Esophagus muscularis mucosa (tissue), 4 donors: ENCODE data around the gene TANC1.

Experiments used
- EP300 ChIP-seq: sonication (generic); formaldehyde crosslinking; IDR thresholded peaks from one replicate; pipeline ENCODE4 v1.6.1; 2017; ENCODE audit warnings: antibody characterized with exemption
- POLR2A ChIP-seq: fragments of 450-650 bp; IDR thresholded peaks from one replicate; pipeline ENCODE4 v1.6.1; 2017; ENCODE audit warnings: antibody characterized with exemption, moderate library complexity, mild to moderate bottlenecking, low read depth
- POLR2AphosphoS5 ChIP-seq, 2 donors: sonication (generic); formaldehyde crosslinking; IDR thresholded peaks; one replicate each; pipeline ENCODE4 v1.6.1; 2017; ENCODE audit warnings: antibody characterized with exemption in 2 of 2
- TF ChIP-seq, protein P1 (sequence below), 3 experiments: fragments of 200-600 bp in 2 of 3; fragments of 450-650 bp in 1 of 3; sonication (generic) in 2 of 3; IDR thresholded peaks; one replicate each; pipeline ENCODE4 v1.5.1; 2017 to 2019; ENCODE audit warnings: antibody characterized with exemption in 3 of 3, mild to moderate bottlenecking in 2 of 3, moderate library complexity in 1 of 3

DNA sequence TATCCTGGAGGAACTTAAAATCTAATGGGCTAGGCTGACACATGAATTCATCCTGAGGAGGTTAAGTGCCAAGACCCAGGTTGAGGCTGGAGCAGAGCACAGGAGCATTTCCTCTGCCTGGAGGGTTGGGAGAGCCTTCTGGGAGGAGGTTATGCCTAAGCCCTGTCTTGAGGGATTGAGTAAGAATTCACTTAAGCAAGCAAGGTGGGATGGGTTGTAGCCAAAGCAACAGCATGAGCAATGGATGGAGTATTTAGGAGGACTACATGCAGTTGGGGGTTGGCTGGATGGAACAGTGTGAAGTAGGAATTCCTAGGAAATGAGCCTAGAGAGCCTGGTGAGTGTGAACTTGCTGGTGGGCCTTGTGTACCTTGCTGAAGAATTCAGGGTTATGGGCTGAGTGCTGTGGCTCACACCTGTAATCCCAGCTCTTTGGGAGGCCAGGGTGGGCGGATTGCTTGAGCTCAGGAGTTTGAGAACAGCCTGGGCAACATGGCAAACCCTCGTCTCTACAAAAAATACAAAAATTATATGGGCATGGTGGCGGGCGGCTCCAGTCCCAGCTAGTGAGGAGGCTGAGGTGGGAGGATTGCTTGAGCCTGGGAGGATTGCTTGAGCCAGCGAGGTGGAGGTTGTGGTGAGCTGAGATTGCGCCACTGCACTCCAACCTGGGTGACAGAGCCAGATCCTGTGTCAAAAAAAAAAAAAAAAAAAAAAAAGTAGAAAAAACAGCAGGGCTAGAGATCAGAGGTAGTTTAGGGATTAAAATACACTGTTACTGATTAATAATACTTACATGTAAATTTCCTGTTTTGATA is 22.2 kb downstream of the TANC1 start:
- TF ChIP-seq, protein P1, sequence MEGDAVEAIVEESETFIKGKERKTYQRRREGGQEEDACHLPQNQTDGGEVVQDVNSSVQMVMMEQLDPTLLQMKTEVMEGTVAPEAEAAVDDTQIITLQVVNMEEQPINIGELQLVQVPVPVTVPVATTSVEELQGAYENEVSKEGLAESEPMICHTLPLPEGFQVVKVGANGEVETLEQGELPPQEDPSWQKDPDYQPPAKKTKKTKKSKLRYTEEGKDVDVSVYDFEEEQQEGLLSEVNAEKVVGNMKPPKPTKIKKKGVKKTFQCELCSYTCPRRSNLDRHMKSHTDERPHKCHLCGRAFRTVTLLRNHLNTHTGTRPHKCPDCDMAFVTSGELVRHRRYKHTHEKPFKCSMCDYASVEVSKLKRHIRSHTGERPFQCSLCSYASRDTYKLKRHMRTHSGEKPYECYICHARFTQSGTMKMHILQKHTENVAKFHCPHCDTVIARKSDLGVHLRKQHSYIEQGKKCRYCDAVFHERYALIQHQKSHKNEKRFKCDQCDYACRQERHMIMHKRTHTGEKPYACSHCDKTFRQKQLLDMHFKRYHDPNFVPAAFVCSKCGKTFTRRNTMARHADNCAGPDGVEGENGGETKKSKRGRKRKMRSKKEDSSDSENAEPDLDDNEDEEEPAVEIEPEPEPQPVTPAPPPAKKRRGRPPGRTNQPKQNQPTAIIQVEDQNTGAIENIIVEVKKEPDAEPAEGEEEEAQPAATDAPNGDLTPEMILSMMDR (IDR thresholded peaks at IDR 0.05) = no peak
- TF ChIP-seq POLR2A (no peak), POLR2AphosphoS5 (IDR thresholded peaks at IDR 0.05) (no peak), EP300 (no peak)
